ENCODE measurements around the gene MFAP3. TPM values are rescaled to one million over a fixed set of nuclear protein-coding genes. Genes with fewer than 3 reads are reported as not detected.

The MFAP3 gene
- total and polyA plus RNA-seq, 7 donors: 8.2 to 45.5 (median 23.0) TPM

DNA sequence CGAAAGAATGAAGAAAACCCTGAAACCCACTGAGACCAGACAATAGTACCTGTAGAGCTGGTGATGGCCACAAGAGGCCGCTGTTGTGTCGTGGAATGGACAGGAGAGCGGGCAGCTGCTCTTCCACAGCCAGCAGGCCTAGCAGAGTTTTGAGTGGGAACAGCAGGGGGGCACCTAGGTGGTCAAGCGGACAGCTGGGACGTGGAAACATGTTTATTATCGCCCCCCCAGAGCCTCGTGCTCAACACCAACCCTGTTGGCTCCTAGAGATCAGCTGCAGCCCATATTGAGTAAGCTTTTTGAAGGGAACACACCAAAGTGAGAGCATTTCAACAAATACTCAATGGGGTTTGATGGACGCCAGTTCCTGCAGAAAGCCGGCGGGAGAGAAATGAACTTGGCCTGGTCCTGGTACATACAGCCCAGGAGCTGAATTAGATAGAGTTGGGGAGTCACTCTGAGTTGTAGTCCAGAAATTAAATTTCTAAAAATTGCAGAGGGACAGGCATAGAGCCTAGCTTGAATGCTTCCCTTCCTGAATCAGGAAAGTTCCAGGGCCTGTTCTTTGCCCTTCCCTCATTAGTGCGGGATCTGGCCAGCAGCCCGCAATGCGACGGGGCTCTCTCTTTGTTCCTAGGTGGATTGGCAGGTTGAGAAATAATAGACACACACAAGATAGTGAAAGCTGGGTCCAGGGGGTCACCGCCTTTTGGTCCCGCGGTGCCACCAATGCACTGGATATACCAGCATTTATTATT is 33.8 kb downstream of the MFAP3 start:
- H3K9me3 ChIP-seq: no peaks in the 10 kb centered on the region
- WGBS, 3 donors: 31 to 35% (median 34%) methylated on average over 18 of the region's 18 CpGs
- no peaks in the 10 kb centered on the region for H3K27me3 ChIP-seq (ENCODE audit: insufficient read depth in 3 of 3, low read length in 2 of 3)
- ATAC-seq (peak; percentile 89 to 97 (median 92)), DNase-seq (peak; percentile 84 to 89)
- no peak overlapping the region for H3K27ac ChIP-seq
- no peak overlapping the region for H3K4me3 ChIP-seq
- H3K4me1 ChIP-seq: peaks cover 8% of the 10 kb centered on the region
- TF ChIP-seq, protein P1, sequence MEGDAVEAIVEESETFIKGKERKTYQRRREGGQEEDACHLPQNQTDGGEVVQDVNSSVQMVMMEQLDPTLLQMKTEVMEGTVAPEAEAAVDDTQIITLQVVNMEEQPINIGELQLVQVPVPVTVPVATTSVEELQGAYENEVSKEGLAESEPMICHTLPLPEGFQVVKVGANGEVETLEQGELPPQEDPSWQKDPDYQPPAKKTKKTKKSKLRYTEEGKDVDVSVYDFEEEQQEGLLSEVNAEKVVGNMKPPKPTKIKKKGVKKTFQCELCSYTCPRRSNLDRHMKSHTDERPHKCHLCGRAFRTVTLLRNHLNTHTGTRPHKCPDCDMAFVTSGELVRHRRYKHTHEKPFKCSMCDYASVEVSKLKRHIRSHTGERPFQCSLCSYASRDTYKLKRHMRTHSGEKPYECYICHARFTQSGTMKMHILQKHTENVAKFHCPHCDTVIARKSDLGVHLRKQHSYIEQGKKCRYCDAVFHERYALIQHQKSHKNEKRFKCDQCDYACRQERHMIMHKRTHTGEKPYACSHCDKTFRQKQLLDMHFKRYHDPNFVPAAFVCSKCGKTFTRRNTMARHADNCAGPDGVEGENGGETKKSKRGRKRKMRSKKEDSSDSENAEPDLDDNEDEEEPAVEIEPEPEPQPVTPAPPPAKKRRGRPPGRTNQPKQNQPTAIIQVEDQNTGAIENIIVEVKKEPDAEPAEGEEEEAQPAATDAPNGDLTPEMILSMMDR (IDR thresholded peaks at IDR 0.05): peak; percentile 96
- intact Hi-C loops (cut with DNase I): loop anchor here (1.0 to 5.0 kb wide), 4 partner anchors 108 to 332 kb away; no protein-coding TSS in a partner anchor
- no peaks in the 10 kb centered on the region for H3K36me3 ChIP-seq (ENCODE audit: insufficient read depth in 1 of 2, low read depth in 1 of 2)

DNA sequence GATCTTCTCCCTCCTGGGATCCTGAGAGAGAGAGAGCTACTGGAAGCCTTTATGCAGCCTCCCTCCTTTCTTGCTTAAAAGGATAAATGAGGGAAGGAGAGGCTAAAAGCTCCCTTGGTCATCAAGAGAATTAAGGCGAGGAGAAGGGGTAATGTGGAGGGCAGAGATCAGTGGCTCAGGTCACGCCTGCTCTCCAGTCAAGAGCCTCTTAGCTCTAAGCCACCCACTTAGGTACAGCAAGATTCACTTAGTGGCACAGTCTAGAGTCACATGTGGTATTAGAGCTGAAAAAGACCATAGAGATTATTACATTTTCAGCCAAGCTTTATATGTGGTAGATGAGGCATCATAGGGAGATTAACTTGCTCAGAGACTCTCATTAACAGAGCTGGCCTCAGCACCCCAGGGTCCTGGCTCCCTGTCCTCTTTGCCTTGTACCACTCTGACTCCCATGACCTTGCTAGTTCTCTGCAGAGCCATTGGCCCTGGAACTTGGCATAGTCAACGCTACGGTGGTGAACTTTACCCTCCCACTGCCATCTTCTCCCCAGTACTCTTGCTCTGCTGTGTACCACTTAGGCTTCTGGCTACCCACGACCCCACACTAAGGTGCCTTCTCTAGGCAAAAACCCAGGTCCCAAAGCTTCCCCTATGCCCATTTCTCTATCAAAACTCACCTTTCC is 37.6 kb downstream of the MFAP3 start:
- H3K36me3 ChIP-seq (ENCODE audit: insufficient read depth in 1 of 2, low read depth in 1 of 2): no peaks in the 10 kb centered on the region
- peaks cover 13% of the 10 kb centered on the region for H3K4me1 ChIP-seq
- intact Hi-C loops (cut with DNase I): no loop called here
- WGBS, 3 donors: 85 to 92% (median 89%) methylated on average over 5 of the region's 5 CpGs
- TF ChIP-seq, protein P1 (IDR thresholded peaks at IDR 0.05): no peak
- H3K9me3 ChIP-seq: no peaks in the 10 kb centered on the region
- H3K4me3 ChIP-seq: no peak overlapping the region
- DNase-seq (no peak), ATAC-seq (no peak)
- no peak overlapping the region for H3K27ac ChIP-seq
- no peaks in the 10 kb centered on the region for H3K27me3 ChIP-seq (ENCODE audit: insufficient read depth in 3 of 3, low read length in 2 of 3)

DNA sequence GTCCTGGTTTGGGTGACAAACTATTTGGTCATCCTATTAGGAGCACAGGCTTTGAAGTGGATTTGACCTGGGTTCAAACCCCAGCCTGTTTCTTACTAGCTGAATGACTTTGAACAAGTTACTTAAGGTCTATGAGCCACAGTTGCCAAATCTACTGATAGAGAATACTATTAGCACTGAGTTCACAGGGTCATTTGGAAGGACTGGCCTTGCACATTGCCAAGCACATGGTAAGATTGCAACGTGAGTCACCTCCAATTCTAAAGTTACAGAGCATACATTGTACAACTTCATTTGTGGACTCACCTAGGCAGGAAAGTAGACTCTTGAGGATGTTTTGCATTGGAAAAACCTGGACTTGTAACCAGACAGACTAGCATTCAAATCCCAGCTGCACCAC is 38.9 kb downstream of the MFAP3 start:
- Histone ChIP-seq H3K4me3 (no peak overlapping the region), H3K4me1 (peaks cover 10% of the 10 kb centered on the region), H3K9me3 (no peaks in the 10 kb centered on the region), H3K36me3 (ENCODE audit: insufficient read depth in 1 of 2, low read depth in 1 of 2) (no peaks in the 10 kb centered on the region), H3K27ac (no peak overlapping the region), H3K27me3 (ENCODE audit: insufficient read depth in 3 of 3, low read length in 2 of 3) (no peaks in the 10 kb centered on the region)
- intact Hi-C loops (cut with DNase I): no loop called here
- TF ChIP-seq, protein P1 (IDR thresholded peaks at IDR 0.05): no peak
- ATAC-seq: peak; percentile 62 to 90 (median 84)
- DNase-seq: no peak
- 10 to 17% (median 13%) methylated on average over 1 of the region's 1 CpG for WGBS, 3 donors

DNA sequence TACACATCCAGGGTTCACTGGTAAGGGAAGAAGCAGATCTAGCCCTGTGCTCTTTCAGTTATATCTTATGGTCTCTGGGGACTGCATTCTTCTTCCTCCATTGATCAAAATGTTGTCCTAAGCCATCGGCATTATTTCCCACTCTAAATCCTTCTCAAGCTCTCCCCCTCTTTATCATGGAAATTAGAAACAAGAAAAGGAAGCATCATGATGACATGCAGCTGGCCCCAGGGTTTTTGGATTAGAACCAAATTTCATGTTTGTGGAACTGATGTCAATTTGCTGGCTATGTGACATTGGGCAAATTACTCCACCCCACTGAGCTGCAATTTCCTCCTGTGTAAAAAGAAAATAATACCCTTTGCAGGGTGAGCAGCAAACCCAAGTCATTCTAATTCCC is 39.5 kb downstream of the MFAP3 start:
- Histone ChIP-seq H3K36me3 (ENCODE audit: insufficient read depth in 1 of 2, low read depth in 1 of 2) (no peaks in the 10 kb centered on the region), H3K9me3 (no peaks in the 10 kb centered on the region), H3K4me1 (peaks cover 10% of the 10 kb centered on the region), H3K27me3 (ENCODE audit: insufficient read depth in 3 of 3, low read length in 2 of 3) (no peaks in the 10 kb centered on the region), H3K4me3 (no peak overlapping the region), H3K27ac (no peak overlapping the region)
- intact Hi-C loops (cut with DNase I): no loop called here
- DNase-seq (no peak), ATAC-seq (no peak)
- TF ChIP-seq, protein P1 (IDR thresholded peaks at IDR 0.05): no peak
- WGBS, 3 donors: 10 to 15% (median 12%) methylated on average over 1 of the region's 1 CpG
